GM18507 (cell line): ENCODE results near the gene PCNT.
"Not testable (repeated sequence)": the region's sequence is repeated elsewhere in the genome, so short reads cannot be mapped to it uniquely, and the experiment has no call there.

Experiments used
- DNase-seq: peaks from one replicate; pipeline ENCODE4 v3.0.0; 2011; ENCODE audit warnings: low read depth; ENCODE audit not compliant: insufficient read length; ENCODE audit errors: extremely low spot score
- FAIRE-seq: peaks from 2 replicates; lab custom pipeline; 2011; peaks lifted over from hg19 to GRCh38; lab: Jason Lieb, UNC

PCNT gene

DNA sequence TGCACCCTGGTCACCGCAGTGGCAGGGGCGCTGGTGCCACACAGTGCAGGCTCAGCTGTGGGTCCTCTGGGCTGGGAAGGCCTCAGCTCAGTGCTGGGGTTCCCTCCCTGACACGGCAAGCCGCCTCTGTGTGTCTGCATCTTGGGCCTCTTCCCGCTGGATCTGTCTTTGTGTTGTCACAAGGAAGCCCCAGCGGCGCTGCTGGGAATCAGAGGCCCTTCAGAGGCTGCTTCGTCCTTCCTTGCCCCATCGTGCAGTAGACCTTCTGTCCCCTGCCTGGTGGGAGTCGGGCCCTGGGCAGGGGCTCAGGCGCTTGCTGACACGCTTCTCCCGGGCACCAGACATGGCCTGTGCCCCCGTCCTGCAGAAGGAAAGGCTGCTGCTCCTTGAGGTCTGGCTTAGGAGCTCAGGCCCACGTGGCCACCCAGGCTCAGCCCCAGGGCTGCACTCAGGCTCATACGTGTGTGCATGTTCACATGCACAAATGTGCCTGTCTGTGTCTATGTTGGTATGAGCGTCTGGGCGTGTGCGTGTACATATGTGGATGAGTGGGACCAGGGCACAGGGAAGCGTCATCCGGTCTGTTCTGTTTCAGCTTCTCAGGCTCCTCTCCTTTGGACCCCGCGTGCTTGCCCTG lies 110.5 kb downstream of the PCNT start:
- FAIRE-seq = no peak
- no peak for DNase-seq

DNA sequence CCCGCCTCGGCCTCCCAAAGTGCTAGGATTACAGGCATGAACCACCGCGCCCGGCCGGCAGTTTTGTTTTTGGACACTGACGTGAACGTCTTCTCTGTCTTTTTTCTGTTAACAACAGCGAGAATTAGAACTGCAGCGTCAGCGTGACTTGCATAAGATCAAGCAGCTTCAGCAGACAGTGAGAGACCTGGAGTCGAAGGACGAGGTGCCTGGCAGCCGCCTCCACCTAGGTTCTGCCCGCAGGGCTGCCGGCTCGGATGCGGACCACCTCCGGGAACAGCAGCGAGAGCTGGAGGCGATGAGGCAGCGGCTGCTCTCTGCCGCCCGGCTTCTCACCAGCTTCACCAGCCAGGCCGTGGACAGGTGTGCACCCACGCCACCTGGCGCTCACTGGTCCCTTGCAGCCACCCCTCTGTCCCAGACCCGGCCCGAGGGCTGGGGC lies 111.9 kb downstream of the PCNT start:
- DNase-seq (no peak), FAIRE-seq (no peak)

DNA sequence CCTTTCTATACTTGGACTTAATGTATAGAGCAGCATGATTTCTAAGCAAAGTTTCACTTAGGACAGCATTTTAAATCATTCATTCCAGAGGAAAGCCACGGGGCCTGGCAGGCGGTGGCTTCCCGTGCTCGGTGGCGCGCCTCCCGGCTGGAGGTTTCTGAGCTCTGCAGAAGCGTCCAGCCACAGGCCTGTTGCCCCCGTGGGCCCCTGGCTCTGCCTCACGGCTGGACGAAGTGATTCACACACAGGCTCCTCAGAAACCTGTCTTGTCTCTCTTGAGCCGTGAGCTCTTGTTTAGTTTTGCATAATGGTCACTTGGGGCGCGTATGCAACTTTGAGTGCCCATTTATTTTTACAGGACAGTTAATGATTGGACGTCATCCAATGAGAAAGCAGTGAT lies 112.7 kb downstream of the PCNT start:
- DNase-seq (no peak), FAIRE-seq (no peak)

DNA sequence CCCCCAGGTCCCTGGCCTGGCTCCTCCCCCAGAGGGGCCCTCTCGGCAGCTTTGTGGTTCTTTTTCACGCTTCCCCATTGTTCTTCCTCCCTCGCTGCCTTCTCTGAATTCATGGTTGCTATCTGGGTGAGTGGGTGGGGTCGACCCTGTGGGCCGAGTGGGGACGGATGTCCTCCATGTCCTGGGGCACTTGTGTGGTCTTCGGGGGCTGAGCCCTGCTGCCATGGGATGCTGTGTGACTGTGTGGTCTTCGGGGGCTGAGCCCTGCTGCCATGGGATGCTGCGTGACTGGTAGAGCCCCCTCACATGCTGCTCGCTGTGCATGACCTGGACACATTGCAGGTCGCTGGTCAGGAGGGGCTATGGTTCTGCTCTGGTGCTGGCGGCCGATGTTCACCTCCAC lies 113.1 kb downstream of the PCNT start:
- no peak for FAIRE-seq
- no peak for DNase-seq

DNA sequence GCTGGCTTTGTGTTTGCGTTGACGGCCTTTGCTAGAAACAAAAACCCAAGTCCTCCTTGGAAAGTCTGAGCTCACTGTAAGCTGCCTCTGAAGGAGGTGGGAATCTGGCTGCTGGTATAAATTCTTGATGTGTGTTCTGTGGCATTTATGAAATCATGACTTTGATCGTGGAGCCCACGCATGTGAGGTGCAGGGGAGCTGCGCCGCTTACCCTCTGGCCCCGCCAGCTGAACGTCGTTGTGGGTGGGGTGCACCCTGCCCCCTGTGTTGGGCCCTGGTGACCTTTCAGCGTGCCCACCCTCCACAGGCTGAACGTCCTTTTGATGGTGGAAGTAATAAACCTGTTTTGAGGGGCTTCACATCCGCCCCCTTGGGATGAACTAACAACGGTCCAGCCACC lies 113.6 kb downstream of the PCNT start:
- DNase-seq (no peak), FAIRE-seq (no peak)

DNA sequence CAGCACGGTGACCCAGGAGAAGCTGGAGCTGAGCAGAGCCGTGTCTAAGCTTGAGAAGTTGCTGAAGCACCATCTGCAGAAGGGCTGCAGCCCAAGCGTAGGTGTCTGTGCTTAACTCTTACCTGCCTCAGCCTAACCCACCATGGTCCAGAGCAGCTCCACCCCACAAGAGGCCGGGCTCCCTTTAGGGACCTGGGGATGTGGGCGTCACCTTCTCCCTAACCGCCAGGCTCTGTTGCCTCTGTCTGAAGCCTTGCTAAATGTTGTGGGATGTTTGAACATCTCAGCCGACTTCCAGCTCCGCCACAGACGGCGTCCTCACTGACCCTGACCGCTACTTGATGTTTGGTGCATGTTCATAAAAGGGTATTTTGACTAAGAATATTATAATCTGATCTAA lies 114.3 kb downstream of the PCNT start:
- FAIRE-seq (no peak), DNase-seq (no peak)

DNA sequence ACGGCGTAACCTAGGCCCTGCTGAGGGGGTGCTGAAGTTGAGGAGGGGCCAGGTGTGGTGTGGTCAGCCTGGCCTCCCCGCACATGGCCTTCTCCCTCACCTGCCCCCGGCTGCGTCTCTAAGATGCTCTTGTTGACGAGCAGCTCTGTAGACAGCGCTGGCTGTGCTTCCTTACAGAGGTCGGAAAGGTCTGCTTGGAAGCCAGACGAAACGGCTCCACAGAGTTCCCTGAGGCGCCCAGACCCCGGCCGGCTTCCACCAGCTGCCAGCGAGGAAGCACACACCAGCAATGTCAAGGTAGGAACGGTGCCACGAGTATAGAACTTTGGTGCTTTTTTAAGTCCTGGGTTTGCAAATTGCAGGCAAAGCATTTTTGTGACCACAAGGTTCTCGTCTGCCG lies 116.0 kb downstream of the PCNT start:
- DNase-seq = no peak
- no peak for FAIRE-seq

DNA sequence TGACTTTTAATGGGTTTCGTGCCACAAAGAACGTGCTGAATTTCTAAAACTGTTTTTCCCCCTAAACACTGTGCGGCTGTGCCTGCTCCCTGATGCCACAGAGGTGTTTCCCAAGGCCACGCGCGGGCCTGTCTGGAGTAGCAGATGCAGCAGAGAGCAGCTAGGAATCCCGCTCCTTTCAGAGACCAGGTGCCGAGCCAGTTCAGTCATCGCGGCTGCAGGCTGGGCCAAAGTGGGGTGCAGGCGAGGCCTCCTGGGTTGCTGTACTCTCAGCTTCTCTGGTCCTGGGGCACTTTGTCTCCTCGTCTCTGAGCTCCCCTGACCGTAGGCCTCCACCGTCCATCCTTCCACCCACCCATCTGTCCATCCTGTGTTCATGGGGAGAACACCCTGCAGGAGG lies 117.4 kb downstream of the PCNT start:
- no peak for DNase-seq
- no peak for FAIRE-seq

DNA sequence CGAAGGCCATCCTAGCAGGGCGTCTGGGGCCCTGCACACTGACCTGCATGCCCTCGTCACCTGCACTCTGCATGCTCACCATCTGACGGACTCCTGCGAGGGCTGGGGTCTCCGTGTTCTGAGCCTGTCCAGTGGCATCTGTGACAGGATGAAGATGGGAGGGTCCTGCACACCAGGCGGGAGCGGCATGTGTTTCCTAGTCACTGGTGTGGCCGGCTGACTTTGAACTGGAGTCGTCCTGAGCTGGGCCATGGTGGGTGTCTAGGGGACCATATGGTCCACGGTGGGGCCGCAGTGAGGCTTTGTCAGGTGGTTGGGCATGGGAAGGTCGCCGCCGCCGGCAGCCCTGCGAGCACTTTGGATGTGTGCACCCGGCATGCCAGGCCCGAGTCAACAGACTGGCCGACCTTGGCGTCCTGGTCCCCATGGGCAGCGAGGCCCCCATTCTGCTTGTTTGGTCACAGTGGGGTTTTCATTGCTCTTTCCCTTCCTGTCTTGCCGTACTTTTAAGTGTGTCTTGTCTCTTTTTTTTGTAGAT lies 118.1 kb downstream of the PCNT start:
- no peak for FAIRE-seq
- DNase-seq = no peak

DNA sequence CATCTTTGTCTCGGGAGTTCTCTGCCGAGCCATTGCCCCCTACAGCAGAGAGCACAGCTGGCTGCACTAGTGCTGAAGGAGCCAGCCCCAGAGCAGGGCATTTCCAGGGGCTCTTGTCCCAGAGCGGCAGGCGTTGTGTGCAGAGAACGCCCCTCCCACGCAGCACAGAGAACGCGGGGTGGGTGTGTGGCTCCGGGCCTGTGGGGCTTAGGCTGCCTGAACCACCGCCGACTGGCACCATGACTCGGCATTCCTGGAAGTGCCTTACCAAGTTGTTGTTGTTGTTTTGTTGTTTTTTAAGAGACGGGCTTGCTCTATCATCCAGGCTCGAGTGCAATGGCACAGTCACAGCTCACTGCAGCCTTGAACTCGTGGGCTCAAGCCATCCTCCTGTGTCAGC lies 119.0 kb downstream of the PCNT start:
- no peak for FAIRE-seq
- no peak for DNase-seq

DNA sequence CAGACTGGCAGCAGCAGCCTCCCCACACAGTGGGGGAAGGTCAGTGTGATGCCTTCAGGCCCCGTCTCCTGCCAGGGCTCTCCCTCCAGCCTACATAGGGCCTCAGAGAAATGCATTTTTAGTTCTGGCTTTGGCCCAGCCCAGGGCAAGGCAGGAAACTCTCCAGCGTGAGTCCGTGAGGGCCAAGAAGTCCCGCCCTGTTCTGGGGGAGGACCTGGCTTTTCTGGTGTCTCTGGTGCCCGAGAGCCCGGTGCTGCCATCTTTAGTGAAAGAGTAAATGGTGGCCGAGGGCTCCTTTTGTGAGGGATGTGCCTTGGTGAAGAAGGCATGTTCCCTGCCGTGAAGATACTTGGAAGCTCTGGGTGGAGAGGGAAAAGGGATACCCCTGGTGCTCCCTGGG lies 120.0 kb downstream of the PCNT start:
- no peak for DNase-seq
- FAIRE-seq = no peak

DNA sequence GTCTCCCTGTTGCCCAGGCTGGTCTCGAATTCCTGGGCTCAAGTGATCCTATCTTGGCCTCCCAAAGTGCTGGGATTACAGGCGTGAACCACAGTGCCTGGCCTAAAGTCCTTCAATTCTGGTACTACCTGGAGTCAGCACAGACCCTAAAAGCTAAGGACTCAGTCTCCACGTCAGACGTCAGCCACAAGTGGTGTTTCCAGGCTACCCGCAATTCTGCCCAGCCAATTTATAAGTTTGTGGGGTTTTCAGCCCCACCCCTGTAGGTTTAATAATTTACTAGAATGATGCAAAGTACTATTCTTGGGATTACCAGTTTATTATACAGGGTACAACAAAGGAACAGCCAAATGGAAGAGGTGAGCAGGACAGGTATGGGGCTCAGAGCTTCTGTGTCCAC lies 124.2 kb downstream of the PCNT start:
- no peak for FAIRE-seq
- no peak for DNase-seq

DNA sequence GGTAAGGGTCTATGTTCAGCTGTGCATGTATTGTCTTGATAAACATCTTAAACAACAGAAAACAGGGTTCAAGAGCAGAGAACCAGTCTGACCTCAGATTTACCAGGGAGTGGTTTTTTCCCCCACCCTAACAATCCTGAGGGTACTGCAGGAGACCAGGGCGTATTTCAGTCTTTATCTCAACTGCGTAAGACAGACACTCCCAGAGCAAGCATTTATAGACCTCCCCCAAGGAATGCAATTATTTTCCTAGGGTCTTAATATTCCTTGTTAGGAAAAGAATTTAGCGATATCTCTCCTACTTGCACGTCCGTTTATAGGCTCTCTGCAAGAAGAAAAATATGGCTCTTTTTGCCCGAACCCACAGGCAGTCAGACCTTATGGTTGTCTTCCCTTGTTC lies 124.9 kb downstream of the PCNT start:
- DNase-seq, FAIRE-seq: not testable (repeated sequence)

DNA sequence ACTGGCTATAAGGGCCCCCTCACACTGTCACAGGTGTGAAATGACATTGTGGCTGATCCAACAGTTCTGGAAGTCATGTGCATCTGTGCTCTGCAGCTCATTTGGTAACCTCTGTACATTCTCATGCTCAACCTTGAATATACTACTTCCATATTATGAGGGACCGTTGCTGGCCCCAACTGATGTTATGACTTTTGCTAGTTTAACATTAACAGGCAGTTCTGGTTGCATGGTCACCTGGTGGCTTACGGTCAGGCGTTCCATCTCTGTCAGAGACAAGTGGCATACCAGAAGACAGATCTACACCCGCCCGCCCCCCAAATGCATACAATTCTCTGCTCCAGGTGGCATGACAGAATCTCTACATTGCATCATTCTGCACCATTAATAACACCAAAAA lies 128.8 kb downstream of the PCNT start:
- no peak for DNase-seq
- no peak for FAIRE-seq

DNA sequence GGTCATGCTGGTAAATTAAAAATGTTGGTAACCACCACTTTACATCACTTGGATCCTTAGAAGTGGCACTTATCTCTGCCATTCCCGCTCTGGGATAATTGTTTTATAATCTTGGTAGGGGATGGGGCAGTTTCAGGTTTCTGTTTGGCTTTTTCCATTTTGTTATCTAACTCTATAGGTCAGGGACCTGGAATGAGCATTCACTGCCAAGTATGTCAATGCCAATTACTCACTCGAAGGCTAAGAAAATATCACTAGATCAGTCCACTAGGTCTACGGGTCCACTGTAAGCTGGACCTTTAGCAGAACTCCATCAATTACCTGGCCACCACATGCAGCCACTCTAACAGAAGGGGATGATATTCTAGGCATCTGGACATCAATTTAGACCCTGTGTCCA lies 130.2 kb downstream of the PCNT start:
- DNase-seq (no peak), FAIRE-seq (no peak)

DNA sequence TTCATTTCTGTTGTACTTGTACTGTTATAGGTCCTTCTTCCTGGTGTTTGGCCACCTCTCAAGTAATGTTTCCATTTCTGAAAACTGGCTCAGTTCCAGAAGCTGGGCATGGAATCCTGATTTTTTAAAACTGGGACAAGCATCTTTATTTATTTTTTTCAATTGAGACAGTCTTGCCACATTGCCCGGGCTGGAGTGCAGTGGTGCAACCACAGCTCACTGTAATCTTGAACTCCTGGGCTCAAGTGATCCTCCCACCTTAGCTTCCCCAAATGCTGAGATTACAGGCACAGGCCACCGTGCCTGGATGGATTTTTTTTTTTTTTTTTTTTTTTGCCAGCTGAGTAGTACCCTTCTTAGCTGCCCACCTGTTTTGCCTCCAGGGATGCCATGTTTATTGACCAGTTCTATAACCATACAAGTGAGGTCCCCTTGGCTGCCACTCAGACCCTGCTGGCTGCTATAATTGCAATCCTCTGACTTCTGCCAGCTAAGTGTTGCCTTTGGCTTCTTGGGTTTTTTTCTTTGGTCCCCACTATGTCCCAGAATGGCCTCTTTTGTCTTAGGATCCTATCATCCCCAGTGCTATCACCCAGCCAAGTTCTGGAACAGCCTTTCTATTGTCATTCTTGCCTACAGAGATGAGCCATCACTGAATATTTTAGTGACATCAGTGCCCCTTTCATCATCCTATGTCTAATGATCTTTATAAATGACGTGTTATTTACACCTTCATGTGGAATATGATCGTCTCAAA lies 130.9 kb downstream of the PCNT start:
- no peak for FAIRE-seq

DNA sequence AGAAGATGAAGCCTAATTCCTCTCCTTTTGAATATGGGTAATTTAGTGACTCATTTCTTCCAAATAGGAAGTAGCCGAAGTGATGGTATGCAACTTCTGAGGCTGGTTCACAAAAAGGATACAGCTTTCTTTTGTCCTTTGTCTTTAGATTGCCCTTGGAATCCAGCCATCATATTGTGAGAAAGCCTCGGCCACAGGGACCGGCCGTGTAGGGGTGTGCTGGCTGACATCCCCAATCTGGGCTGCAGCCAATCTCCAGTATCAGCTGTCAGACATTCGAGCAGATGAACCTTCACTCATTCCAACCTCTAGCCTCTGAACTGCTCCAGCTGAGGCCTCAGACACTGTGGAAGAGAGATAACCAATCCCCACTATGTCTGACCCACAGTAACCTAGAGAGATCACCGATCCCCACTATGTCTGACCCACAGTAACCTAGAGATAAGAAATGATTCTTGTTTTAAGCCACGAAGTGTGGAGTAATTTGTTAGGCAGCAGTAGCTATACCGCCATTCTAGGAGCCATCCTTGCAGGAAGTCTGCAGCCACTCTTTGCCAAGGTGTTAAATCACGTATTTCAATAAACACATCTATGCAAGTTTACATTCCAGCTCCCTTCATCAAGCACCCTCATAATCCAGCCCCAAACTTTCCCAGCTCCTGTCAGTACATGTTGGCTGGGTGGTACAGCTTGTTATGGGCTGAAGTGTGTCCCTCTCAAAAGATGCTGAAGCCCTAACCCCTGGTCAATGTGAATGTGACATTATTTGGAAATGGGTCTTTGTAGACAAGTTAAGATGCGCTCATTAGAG lies 131.8 kb downstream of the PCNT start:
- DNase-seq (no peak), FAIRE-seq (no peak)

More for the DNA sequence above, 130.9 kb downstream of the PCNT start:
- no peak for DNase-seq

DNA sequence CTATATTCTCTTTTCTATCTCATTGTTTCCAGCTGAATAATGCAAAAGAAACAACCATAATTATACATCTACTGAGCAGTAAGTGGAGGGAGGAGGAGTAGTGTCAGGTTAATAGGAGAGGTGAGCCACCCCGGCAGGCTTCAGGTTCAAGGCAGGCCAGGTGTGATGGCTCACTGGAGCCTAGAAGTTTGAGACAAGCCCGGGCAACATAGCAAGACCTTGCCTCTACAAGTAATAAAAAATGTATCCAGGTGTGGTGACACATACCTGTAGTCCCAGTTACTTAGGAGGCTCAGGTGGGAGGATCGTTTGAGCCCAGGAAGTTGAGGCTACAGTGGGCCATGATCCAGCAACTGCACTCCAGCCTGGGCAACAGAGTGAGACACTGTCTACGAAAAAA lies 132.8 kb downstream of the PCNT start:
- DNase-seq = no peak
- FAIRE-seq = no peak

DNA sequence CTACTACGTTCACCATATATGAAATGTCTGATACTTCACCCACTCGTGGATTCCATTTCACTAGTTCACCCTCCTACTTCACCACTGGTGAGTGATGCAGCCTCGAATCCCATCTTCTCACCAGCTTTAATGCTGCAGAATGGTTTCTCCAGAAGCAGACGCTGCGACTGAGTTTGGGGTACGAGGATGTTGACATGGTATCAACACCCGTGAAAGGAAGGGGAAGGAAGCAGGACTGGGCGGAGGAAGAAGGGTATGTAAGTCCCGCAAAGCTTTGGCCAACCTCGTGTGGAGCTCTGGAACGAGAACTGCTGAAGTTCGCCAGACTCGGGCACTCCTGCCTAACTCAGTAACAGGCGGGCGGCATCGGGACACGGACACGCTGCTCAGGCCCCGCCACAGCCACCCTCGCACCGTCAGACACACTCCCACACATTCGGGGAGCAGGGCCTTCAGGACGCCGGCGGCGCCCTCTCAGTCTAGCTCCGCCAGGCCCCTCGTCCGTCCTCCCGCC lies 133.9 kb downstream of the PCNT start:
- DNase-seq (no peak), FAIRE-seq (no peak)
